Loucy (cell line): ENCODE data around the gene FOSB.

Experiments
- H2AFZ ChIP-seq: fragments of 200-600 bp; sonication (generic); 2 replicates; pipeline ENCODE4 v1.6.0; 2016; ENCODE audit warnings: antibody characterized with exemption, mild to moderate bottlenecking, low read length, moderate library complexity
- H3F3A ChIP-seq: fragments of 200-600 bp; 2 replicates; pipeline ENCODE4 v1.6.0; 2016; ENCODE audit warnings: antibody characterized with exemption, low read depth, mild to moderate bottlenecking
- H3K27me3 ChIP-seq: fragments of 200-600 bp; sonication (generic); 2 replicates; pipeline ENCODE4 v1.6.1; 2014; ENCODE audit warnings: low read length, mild to moderate bottlenecking; ENCODE audit not compliant: insufficient read depth, poor library complexity, severe bottlenecking
- H3K36me3 ChIP-seq: fragments of 200-600 bp; sonication (generic); 2 replicates; pipeline ENCODE4 v1.6.1; 2016; ENCODE audit warnings: low read length; ENCODE audit not compliant: insufficient read depth
- H3K4me1 ChIP-seq: fragments of 200-600 bp; sonication (generic); 2 replicates; pipeline ENCODE4 v1.5.1; 2014; ENCODE audit warnings: low read length, mild to moderate bottlenecking; ENCODE audit not compliant: insufficient read depth, poor library complexity, severe bottlenecking
- H3K4me2 ChIP-seq: fragments of 200-600 bp; sonication (generic); 2 replicates; pipeline ENCODE4 v1.6.0; 2014; ENCODE audit warnings: antibody characterized with exemption, low read length, low read depth, mild to moderate bottlenecking; ENCODE audit not compliant: poor library complexity, severe bottlenecking
- H3K4me3 ChIP-seq: fragments of 200-600 bp; sonication (generic); 2 replicates; pipeline ENCODE4 v1.5.1; 2014; ENCODE audit warnings: low read length, mild to moderate bottlenecking, mixed read lengths; ENCODE audit not compliant: poor library complexity, severe bottlenecking
- H3K79me2 ChIP-seq: fragments of 200-600 bp; sonication (generic); 2 replicates; pipeline ENCODE4 v1.6.1; 2014; ENCODE audit warnings: low read length; ENCODE audit not compliant: insufficient read depth
- H3K9ac ChIP-seq: fragments of 200-600 bp; sonication (generic); 2 replicates; pipeline ENCODE4 v1.6.0; 2014; ENCODE audit warnings: mild to moderate bottlenecking, low read depth, low read length, moderate library complexity; ENCODE audit not compliant: poor library complexity, severe bottlenecking
- H3K9me2 ChIP-seq: fragments of 200-600 bp; sonication (generic); replicated peaks from 2 replicates; pipeline ENCODE4 v1.6.1; 2016; ENCODE audit warnings: low read depth, low read length, mixed read lengths
- H3K9me3 ChIP-seq: fragments of 200-600 bp; sonication (generic); 2 replicates; pipeline ENCODE4 v1.6.1; 2014; ENCODE audit warnings: mild to moderate bottlenecking, antibody characterized with exemption, low read length, low read depth; ENCODE audit not compliant: insufficient read depth
- H4K20me1 ChIP-seq: fragments of 200-600 bp; sonication (generic); 2 replicates; pipeline ENCODE4 v1.6.0; 2014; ENCODE audit warnings: antibody characterized with exemption, low read length, mild to moderate bottlenecking; ENCODE audit not compliant: insufficient read depth, poor library complexity, severe bottlenecking
- CTCF ChIP-seq: fragments of 200-600 bp; sonication (generic); conservative IDR thresholded peaks from 2 replicates; pipeline ENCODE4 v1.5.1; 2014; ENCODE audit warnings: mild to moderate bottlenecking, antibody characterized with exemption, low read length
- EZH2phosphoT487 ChIP-seq: fragments of 200-600 bp; IDR thresholded peaks from 2 replicates; pipeline ENCODE4 v1.6.1; 2018; ENCODE audit warnings: antibody characterized with exemption, mild to moderate bottlenecking, moderate library complexity, borderline replicate concordance

Gene FOSB

GRCh38 chr19:45497791-45498190, 30.0 kb downstream of the FOSB start:
- no peaks in the 10 kb centered on the region for H3K36me3 ChIP-seq
- H2AFZ ChIP-seq: no peak overlapping the region
- H3K9me2 ChIP-seq: no peaks in the 10 kb centered on the region
- no peaks in the 10 kb centered on the region for H3K9me3 ChIP-seq
- peaks cover 4% of the 10 kb centered on the region for H3K4me1 ChIP-seq
- H3K4me2 ChIP-seq: no peak overlapping the region
- TF ChIP-seq EZH2phosphoT487 (no peak), CTCF (no peak)
- no peak overlapping the region for H3K4me3 ChIP-seq
- H3K79me2 ChIP-seq: no peaks in the 10 kb centered on the region
- no peaks in the 10 kb centered on the region for H3K27me3 ChIP-seq
- no peak overlapping the region for H3K9ac ChIP-seq
- no peaks in the 10 kb centered on the region for H3F3A ChIP-seq
- peaks cover 7% of the 10 kb centered on the region for H4K20me1 ChIP-seq

DNA sequence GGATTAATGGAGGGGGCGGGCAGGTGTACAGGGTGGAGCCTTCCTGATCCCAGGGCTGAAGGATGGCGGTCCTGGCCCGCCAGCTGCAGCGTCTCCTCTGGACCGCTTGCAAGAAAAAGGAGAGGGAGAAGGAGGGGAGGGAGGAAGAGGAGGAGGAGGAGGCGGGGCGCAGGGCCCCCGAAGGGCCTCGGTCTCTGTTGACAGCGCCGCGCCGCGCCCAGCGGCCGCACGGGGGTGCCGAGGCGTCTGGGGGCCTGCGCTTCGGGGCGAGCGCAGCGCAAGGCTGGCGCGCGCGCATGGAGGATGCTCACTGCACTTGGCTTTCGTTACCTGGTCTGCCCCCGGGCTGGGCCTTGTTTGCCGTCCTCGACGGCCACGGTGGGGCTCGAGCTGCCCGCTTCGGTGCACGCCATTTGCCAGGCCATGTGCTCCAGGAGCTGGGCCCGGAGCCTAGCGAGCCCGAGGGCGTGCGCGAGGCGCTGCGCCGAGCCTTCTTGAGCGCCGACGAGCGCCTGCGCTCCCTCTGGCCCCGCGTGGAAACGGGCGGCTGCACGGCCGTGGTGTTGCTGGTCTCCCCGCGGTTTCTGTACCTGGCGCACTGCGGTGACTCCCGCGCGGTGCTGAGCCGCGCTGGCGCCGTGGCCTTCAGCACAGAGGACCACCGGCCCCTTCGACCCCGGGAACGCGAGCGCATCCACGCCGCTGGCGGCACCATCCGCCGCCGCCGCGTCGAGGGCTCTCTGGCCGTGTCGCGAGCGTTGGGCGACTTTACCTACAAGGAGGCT, 30.8 kb downstream of the FOSB start, which contains the start of gene PPM1N:
Gene PPM1N (plus strand): TSS at position 33 of the 785 bp plus-strand sequence. CDS start 30 bp downstream, at position 63.
- no peaks in the 10 kb centered on the region for H3K9me3 ChIP-seq
- H4K20me1 ChIP-seq: peaks cover 7% of the 10 kb centered on the region
- TF ChIP-seq EZH2phosphoT487 (no peak), CTCF (no peak)
- H3K9ac ChIP-seq: peak within 1 kb of the TSS; percentile 71
- no peaks in the 10 kb centered on the region for H3K9me2 ChIP-seq
- H3F3A ChIP-seq: no peaks in the 10 kb centered on the region
- H3K4me3 ChIP-seq: peak within 1 kb of the TSS; percentile 79
- peaks cover 4% of the 10 kb centered on the region for H3K4me1 ChIP-seq
- H3K27me3 ChIP-seq: no peaks in the 10 kb centered on the region
- H3K4me2 ChIP-seq: peak within 1 kb of the TSS; percentile 93
- no peaks in the 10 kb centered on the region for H3K79me2 ChIP-seq
- peak within 1 kb of the TSS; percentile 93 for H2AFZ ChIP-seq
- no peaks in the 10 kb centered on the region for H3K36me3 ChIP-seq

- H2AFZ ChIP-seq: no peak overlapping the region
Measured at GRCh38 chr19:45499196-45500180, 31.7 kb downstream of the FOSB start.

More at GRCh38 chr19:45499196-45500180, 31.7 kb downstream of the FOSB start:
- Histone ChIP-seq H4K20me1 (peaks cover 7% of the 10 kb centered on the region), H3K27me3 (no peaks in the 10 kb centered on the region), H3K4me2 (no peak overlapping the region), H3K79me2 (no peaks in the 10 kb centered on the region), H3F3A (no peaks in the 10 kb centered on the region), H3K9ac (no peak overlapping the region), H3K9me3 (no peaks in the 10 kb centered on the region), H3K36me3 (no peaks in the 10 kb centered on the region), H3K9me2 (no peaks in the 10 kb centered on the region), H3K4me3 (no peak overlapping the region), H3K4me1 (peaks cover 4% of the 10 kb centered on the region)
- TF ChIP-seq CTCF (no peak), EZH2phosphoT487 (no peak)
